CD4-positive, alpha-beta T cell treated with Interleukin-2 at 100 ng/mL for 4 hours (primary cell): Measurements from ENCODE around the gene NLRX1.
"Not testable (repeated sequence)": the region's sequence is repeated elsewhere in the genome, so short reads cannot be mapped to it uniquely, and the experiment has no call there.

ENCODE experiments used
- DNase-seq: peaks from one replicate; pipeline ENCODE4 v3.0.0-alpha.2; 2020; ENCODE audit warnings: low spot score

The NLRX1 gene

DNA sequence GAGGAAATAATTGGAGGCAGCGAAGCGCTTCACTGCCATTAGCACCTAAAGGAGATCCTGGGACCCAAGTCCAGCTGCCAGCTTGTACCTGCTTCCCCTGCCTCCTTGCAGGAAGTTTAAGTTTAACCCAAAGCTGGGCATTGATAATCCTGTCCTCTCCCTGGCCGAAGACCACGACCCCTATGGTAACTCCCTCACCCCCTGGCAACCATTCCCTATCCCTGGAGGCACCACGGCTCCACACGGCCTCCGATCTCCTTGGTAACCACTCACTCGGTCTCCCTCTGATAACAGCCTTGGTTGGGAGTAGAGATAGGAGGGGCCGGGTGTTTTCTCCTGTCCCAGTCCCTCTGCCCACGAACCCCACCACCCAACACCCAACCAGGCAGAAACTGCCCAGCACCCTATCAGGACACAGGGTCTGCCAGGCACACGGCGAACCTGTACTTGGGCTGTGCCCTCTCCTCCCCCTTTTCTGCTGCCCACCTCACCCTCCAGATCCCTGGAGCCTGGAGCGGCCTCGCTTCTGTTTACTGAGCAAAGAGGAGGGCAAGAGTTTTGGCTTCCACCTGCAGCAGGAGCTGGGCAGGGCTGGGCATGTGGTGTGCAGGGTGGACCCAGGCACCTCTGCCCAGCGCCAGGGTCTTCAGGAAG, 17.6 kb downstream of the NLRX1 start:
- DNase-seq: no peak

DNA sequence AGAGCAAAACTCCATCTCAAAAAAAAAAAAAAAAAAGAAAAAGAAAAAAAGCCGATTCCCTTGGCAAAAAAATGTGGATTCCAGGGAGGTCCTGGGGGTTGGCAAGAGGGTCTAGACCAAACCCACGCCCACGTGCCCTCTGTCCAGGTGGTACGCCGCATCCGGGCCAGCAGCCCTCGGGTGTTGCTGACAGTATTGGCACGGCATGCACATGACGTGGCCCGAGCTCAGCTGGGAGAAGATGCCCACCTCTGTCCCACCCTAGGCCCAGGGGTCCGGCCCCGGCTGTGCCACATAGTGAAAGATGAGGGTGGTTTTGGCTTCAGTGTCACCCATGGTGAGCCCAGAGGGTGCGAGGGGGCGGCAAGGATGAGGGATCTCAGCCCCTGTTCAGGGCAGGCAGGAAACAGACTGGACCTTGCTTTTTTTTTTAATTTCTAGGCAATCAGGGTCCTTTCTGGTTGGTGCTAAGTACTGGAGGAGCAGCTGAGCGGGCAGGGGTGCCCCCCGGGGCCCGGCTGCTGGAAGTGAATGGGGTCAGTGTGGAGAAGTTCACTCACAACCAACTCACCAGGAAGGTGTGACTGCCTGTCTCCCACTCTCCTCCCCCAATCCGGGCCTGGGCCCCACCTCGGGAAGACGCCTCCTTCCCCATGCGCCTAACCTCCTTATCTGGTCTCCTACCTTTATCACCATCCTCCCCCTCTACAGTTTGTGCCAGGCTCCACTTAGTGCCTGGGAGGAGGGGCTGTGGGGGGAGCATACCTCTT, 18.8 kb downstream of the NLRX1 start:
- DNase-seq: no peak

DNA sequence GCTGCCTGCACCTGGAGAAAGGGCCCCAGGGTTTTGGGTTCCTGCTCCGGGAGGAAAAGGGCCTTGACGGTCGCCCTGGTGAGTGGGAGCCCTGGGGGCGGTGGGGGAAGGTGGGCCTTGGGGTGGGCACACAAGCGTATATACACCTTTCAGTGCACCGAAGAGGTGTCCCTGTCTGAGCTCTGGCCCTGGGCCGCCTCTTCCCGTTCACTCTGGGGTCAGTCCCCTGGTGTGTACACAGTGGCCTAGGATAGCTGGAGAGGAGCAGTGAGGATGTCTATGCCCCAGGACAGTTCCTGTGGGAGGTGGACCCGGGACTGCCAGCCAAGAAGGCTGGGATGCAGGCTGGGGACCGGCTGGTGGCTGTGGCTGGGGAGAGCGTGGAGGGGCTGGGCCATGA, 19.5 kb downstream of the NLRX1 start:
- no peak for DNase-seq

DNA sequence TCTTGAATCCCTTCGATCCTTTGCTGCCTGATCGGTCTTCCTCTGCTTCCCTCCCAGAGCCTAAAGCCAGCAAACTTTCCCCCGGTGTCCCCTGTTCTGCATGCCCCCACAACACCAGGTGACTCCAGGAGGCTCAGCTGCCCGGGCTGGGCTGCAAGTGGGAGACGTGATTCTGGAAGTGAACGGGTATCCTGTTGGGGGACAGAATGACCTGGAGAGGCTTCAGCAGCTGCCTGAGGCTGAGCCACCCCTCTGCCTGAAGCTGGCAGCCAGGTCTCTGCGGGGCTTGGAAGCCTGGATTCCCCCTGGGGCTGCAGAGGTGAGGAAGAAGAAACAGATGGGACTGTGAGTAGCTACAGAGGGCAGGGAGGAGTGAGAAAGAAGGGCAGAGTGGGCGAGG, 20.4 kb downstream of the NLRX1 start:
- DNase-seq: no peak

DNA sequence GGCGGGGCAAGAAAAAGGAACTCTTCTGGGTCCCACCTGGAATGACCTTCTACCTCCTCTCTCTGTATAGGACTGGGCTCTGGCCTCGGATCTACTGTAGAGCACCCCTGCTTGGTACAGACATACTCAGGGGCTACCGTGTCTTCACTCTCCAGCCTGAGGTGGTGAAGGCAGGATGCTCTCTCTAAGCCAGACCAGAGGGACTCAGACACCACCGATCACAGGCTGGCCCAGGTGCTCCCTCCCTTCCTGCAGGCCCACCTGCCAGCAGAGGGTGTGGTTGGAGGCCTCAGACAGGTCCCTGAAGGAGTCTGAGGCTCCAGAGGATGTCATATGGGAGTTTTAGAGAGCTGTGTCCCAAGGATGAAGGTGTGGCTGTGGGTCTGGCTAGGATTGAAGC, 20.9 kb downstream of the NLRX1 start:
- no peak for DNase-seq

DNA sequence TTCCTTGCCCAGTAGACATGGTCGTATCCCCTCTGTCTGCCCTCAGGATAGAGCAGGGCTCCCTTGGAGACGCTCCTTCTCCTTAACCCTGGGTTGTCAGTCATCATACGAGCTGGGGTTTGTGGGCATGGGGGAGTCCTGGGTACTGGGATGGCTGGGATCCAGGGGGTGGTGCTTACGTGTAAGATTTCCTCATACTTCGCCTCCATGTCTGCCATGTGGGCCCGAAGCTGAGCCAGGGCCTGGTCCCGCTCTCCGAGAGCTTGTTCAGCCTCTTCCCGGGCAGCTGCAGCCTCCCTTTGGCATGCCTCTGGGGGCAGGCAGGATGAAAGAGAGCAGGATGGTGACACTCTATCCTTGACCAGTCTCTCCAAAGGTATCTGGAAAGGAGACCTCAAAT, 22.0 kb downstream of the NLRX1 start:
- no peak for DNase-seq

DNA sequence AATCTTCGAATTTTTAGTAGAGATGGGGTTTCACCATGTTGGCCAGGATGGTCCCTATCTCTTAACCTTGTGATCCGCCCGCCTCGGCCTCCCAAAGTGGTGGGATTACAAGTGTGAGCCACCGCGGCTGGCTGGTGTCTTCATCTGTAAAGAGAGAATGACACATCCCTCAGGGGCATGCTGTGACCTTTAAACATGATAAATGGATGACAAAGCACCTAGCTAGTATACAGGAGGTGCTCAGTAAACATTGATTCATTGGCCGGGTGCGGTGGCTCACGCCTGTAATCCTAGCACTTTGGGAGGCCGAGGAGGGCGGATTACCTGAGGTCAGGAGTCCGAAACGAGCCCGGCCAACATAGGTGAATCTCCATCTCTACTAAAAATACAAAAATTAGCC, 22.7 kb downstream of the NLRX1 start:
- not testable (repeated sequence) for DNase-seq

DNA sequence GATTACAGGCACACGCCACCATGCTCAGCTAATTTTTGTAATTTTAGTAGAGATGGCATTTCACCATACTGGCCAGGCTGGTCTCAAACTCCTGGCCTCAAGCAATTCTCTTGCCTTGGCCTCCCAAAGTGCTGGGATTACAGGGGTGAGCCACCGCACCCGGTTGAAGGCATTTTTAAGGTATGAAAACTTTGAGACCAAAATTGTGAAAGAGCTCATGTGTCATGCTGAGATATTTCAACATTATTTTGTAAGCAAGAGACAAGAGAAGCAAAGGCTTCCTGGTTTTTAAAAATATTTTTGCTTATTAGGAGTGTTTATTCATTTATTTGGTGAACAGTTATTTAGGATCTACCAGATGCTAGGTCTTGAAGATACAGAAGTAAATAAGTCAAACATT, 23.6 kb downstream of the NLRX1 start:
- no peak for DNase-seq

DNA sequence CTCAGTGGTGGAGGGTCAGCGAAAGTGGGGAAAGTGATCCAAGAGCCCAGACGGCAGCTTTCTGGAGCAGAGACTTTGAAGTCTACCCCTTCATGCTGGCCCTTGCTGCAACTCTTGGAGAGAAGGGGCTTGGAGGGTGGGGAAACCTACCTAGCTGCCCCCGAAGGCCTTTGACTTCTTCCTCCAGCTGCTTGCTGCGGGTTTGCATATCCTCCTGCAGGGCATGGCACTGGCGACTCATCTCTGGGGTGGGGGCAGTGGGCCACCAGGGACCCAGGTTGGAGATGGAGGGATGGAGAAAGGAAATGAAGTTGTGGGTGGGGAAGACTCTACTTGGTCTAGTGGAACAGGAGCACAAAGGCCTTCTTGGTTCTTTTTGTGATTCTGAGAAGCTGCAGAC, 24.5 kb downstream of the NLRX1 start:
- no peak for DNase-seq

DNA sequence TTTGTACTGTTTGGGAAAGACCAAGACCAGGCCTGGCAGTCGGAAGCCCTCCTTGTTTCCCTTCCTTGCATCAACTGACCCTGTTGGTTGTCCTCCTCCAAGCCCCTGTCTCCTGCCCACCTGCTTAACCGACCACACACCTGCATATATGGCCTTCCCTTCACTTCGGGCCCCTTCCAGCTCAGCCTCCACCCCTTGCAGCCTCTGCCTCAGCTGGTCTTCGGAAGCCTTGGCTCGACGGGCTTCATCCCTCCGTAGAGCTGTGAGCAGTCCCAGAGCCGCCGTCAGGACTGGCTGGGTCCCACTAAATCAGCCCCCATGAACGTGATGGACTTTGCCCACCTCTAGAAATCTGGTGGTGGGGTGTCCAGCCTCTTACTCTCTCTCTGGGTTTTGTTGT, 25.1 kb downstream of the NLRX1 start:
- no peak for DNase-seq

DNA sequence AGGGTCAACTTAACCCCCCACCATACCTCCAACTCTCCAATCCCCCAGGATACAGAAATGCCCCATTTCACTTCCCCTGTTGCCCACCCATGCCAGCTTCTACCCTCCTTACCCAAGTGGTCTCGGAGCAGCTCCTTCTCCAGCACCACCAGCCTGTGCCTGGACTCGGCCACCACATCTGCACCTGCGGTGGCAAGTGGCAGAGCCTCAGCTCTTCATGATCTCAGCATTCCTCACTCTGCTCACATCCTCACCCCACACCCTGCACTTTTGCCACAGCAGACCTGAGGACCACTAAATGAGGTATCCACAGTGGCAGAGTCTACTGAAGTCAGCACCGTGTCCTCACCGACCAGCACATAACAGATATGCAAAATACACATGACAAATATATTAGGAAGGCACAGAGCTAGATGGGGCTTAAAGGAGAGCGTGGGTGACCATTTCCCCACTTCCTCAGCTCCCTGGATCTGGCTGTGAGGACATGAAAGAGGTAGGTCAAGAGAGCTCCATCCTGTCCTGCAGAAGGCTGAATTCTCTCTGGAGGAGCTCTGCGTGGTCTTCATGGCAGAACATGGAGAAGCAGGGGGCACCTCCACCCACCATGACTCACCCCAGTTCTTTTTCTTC, 26.4 kb downstream of the NLRX1 start:
- no peak for DNase-seq

DNA sequence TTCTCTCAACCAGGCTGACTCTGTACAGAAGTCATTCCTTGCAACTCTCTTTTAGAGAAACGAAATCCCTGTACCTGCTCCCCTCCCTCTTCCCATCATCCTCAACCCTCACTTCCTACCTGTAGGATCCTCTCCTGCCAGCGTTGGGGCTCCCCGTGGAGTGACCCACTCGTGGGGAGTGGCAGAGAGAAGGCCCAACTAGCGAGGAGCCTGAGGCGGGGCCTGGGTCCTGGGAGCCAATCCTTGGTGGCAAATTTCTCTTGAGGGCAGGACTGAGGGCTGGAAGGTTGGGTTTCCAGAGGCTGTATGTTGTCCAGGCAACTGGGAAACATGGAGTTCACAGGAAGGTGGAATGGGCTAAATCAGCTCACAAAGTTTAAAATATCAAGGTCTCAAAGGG, 27.2 kb downstream of the NLRX1 start:
- DNase-seq: no peak

DNA sequence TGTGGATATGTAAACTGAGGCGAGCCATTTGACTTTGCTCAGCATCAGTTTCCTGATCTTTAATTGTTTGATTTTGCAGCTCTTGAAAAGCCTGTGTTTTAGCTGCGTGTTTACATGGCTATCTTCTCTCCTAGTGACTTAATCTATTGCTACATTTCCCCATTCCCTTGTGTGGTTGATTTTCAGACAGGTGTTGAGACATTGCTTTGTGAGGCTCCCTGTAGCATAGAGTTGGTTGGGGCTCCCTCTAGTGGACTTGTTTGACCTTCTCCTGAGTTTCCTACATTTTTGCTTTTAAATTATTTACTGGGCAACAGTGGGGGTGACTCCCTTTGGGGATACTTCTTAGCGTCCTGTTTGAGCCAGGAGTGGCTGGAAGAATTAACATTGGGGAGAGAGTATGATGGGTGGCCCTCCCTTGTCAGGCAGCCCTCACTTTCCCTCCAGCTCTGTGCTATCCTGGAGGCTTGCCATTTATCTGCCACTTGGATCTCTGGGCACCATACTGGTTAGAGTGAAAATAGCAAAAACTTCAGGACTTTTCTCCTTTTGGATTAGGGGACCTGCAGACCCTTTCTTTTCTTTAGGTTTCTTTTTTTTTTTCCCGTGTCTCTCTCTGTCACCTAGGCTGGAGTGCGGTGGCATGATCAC, 28.4 kb downstream of the NLRX1 start:
- DNase-seq: peak; percentile 83

DNA sequence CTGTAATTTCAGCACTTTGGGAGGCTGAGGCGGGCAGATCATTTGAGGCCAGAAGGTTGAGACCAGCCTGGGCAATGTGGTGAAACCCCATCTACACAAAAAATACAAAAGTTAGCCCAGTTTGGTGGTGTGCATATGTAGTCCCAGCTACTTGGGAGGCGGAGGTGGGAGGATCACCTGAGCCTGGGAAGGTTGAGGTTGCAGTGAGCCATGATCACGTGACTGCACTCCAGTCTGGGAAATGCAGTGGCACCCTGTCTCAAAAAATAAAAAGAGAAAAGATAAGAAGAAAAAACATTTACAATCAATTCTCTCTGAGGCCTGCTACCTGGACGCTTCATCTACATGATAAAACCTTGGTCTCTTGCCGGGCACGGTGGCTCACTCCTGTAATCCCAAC, 30.4 kb downstream of the NLRX1 start:
- DNase-seq: no peak

DNA sequence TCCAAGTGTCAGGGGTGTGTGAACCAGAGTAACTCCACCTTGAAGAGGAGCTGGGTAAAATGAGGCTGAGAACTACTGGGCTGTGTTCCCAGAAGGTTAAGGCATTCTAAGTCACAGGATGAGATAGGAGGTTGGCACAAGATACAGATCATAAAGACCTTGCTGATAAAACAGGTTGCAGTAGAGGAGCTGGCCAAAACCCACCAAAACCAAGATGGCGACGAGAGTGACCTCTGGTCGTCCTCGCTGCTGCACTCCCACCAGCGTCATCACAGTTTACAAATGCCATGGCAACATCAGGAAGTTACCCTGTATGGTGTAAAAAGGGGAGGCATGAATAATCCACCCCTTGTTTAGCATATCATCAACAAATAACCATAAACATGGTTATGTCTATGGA, 32.7 kb downstream of the NLRX1 start:
- DNase-seq: not testable (repeated sequence)

DNA sequence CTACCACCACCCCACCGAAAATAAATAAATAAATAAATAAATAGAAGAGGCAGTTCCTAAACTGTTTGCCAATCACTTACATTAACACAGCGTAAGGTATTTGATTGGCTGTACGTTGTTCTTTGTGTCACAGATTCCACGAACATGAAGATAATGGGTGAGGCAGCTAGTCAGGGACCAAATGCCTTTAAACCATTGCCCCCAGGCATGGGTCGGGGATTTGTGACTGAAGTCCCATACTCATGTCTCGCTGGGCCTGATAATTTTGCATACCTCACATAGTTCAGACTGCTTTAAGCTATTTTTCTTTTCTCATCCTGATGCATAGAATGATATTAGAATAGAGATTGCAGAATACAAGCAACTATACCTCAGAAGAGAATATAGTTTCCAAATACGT, 34.0 kb downstream of the NLRX1 start:
- no peak for DNase-seq

DNA sequence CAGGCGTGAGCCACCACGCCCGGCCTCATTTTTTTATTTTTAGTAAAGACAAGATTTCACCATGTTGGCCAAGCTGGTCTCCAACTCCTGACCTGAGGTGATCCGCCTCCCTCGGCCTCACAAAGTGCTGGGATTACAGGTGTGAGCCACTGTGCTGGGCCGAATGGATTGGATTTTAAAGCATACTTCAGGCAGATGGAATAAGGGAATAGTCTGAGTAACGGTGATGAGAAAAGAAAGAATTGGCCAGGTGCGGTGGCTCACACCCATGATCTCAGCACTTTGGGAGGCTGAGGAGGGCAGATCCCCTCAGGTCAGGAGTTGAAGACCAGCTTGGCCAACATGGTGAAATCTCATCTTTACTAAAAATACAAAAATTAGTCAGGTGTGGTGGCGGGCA, 35.5 kb downstream of the NLRX1 start:
- no peak for DNase-seq

DNA sequence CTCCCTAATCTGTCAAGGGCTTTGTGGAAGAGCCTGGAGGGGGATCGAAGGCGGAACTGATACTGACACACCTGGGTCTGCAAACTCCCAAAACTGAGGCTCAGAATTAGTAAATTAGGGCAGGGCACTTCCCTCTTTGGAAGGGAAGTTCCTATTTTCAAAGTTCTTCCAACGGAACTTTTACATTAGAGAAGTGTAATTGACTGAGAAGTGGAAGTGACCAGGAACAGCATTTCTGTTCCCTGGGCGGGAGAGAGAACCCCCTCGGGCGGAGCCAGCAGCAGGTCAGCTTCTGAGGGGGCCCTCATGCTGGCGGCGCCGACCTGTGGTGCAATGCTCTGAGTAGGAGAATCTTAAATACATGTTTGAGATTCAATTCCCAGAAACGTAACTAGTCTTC, 36.6 kb downstream of the NLRX1 start:
- DNase-seq: no peak

DNA sequence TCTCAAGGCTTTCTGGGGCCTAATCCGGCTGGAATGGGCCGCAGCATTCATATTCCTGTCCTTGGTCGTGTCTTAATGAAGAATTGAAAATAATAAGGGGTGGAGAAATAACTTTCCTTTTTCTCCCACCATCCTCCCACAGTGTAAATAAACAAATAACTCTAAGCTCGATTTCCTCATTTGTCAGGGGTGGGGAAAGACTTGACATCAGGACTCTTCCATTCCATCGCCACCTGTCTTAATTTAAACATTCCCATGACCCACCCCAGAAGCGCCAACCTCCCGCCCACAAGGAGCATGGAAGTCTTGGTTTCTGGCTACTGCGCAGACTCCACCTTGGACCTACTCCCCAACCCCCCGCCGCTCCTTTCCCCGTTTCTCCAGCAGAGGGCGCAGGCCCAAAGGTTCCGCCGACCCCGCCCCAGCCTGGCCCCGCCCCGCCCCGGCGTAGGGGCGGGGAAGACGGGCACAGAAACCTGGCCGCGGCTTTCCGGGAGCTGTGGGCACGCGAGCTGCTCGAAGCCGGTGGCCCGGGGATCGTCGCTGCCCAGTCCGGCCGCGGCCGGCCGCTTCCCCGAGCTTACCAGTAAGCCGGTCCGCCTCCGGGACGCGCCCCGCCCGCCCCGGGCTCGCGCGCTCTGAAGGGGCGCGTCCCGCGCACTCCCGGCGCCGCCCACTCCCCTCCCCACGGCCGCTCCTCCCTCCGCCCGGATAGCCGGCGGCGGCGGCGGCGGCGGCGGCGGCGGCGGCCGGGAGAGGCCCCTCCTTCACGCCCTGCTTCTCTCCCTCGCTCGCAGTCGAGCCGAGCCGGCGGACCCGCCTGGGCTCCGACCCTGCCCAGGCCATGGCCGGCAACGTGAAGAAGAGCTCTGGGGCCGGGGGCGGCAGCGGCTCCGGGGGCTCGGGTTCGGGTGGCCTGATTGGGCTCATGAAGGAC, 37.3 kb downstream of the NLRX1 start, which contains the start of gene CBL:
Gene CBL (plus strand): TSS at position 766 of the 937 bp plus-strand sequence. CDS start 79 bp downstream, at position 845.
- peak; percentile 96 for DNase-seq

DNA sequence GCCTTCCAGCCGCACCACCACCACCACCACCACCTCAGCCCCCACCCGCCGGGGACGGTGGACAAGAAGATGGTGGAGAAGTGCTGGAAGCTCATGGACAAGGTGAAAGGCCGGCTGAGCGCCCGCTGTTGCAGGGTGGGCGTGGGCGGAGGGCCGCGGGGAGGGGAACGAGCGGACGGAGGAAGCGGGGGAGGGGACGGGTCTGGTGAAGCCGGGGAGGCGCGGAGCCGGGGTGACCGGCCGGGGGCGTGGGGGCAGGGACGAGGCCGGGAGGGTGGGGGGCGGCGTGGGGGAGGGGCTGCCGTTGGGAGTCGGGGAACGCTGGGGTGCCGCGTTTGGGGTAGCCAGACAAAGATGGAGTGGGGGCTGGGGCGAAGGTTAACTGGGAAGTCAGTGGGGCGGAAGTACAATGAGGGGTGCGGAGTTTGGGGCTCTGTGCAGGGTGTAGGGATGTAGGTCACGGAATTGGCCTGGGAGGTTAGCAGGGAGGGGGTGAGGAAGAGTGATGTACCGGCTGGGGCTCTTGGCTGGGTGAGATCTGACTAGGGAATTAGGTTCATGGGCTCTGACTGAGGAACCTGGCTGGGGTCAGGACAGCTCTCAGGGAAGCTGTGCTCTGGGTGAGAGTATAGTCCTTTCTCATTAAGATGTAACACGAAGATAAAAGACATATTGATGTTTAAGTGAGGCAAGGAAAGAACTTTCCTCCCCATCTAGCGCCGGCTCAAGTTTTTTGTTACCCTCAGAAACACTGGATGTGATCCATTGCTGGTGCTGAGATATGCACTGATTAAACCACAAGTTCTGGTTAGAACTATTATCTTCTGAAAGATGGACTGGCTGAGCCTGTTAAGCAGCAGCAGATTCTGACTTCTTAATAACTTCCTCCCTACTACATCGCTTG, 38.2 kb downstream of the NLRX1 start:
- DNase-seq: peak; percentile 31
